Midbrain (tissue), 1 donor: ENCODE measurements around the gene NTNG1.
A peak's percentile ranks its signal among the peaks of the same experiment; 100 is the strongest.
"Not testable (repeated sequence)": the region's sequence is repeated elsewhere in the genome, so short reads cannot be mapped to it uniquely, and the experiment has no call there.

ENCODE experiments used
- DNase-seq: peaks from one replicate; lab custom pipeline; 2025; lab: John Stamatoyannopoulos, UW

The NTNG1 gene

GRCh38 chr1:107142666-107143065 is 1.8 kb downstream of the NTNG1 start:
- no peak for DNase-seq

GRCh38 chr1:107145637-107146036 is 4.8 kb downstream of the NTNG1 start:
- no peak for DNase-seq

- DNase-seq, result no peak
Observed at GRCh38 chr1:107147843-107148242, 7.0 kb downstream of the NTNG1 start.

- no peak for DNase-seq
Observed at GRCh38 chr1:107149946-107150345, 9.1 kb downstream of the NTNG1 start.

GRCh38 chr1:107151295-107151694 is 10.5 kb downstream of the NTNG1 start:
- DNase-seq, result no peak

GRCh38 chr1:107152395-107152794 is 11.6 kb downstream of the NTNG1 start:
- no peak for DNase-seq

- DNase-seq, result no peak
Observed at GRCh38 chr1:107153014-107153413, 12.2 kb downstream of the NTNG1 start.

- DNase-seq, result no peak
Observed at GRCh38 chr1:107158496-107158895, 17.7 kb downstream of the NTNG1 start.

GRCh38 chr1:107158991-107159390 is 18.2 kb downstream of the NTNG1 start:
- no peak for DNase-seq

- DNase-seq, result no peak
Observed at GRCh38 chr1:107162745-107163144, 21.9 kb downstream of the NTNG1 start.

- not testable (repeated sequence) for DNase-seq
Observed at GRCh38 chr1:107164901-107165300, 24.1 kb downstream of the NTNG1 start.

GRCh38 chr1:107169615-107170014 is 28.8 kb downstream of the NTNG1 start:
- DNase-seq, result no peak

GRCh38 chr1:107171333-107171732 is 30.5 kb downstream of the NTNG1 start:
- DNase-seq, result peak; percentile 15

- DNase-seq, result no peak
Observed at GRCh38 chr1:107172450-107173170, 31.8 kb downstream of the NTNG1 start.

GRCh38 chr1:107175102-107175909 is 34.5 kb downstream of the NTNG1 start:
- no peak for DNase-seq

GRCh38 chr1:107181253-107181969 is 40.6 kb downstream of the NTNG1 start:
- DNase-seq, result no peak

GRCh38 chr1:107183011-107183410 is 42.2 kb downstream of the NTNG1 start:
- DNase-seq, result no peak

GRCh38 chr1:107184888-107185287 is 44.0 kb downstream of the NTNG1 start:
- no peak for DNase-seq

GRCh38 chr1:107187399-107187798 is 46.6 kb downstream of the NTNG1 start:
- no peak for DNase-seq

GRCh38 chr1:107188160-107188559 is 47.3 kb downstream of the NTNG1 start:
- DNase-seq, result no peak

GRCh38 chr1:107194380-107194779 is 53.5 kb downstream of the NTNG1 start:
- no peak for DNase-seq

GRCh38 chr1:107195476-107195875 is 54.6 kb downstream of the NTNG1 start:
- DNase-seq, result no peak
